CD4-positive, alpha-beta T cell (primary cell): ENCODE results near the gene FOLR1. TPM values are rescaled to one million over a fixed set of nuclear protein-coding genes. Genes with fewer than 3 reads are reported as not detected.
"Not testable (repeated sequence)": the region's sequence is repeated elsewhere in the genome, so short reads cannot be mapped to it uniquely, and the experiment has no call there.

ENCODE experiments used
- ATAC-seq: fragments of 200-7000 bp; cut with Tn5 transposase; one replicate; pipeline ENCODE4 v1.10.0; 2022; ENCODE audit warnings: mild to moderate bottlenecking; ENCODE audit not compliant: poor library complexity
- CTCF ChIA-PET: fragments of 350-600 bp; sonication (Branson Sonifier 250); formaldehyde crosslinking; loops from one replicate; lab custom pipeline; 2021; ENCODE audit warnings: antibody characterized with exemption, inconsistent platforms; lab: Charles Lee
- POLR2A ChIA-PET: fragments of 350-600 bp; sonication (Branson Sonifier 250); formaldehyde crosslinking; loops from one replicate; lab custom pipeline; 2021; ENCODE audit warnings: antibody characterized with exemption, inconsistent platforms; lab: Charles Lee
- DNase-seq, 14 experiments: peaks; one replicate each; pipeline ENCODE4 v3.0.0-alpha.2; 2013 to 2020; ENCODE audit warnings: mixed read lengths in 2 of 14
- H3K27ac ChIP-seq, 2 donors: one replicate each; pipeline versions ENCODE4 v1.5.1 to v1.7.0; 2013; ENCODE audit warnings: low read length in 2 of 2, low read depth in 1 of 2, mild to moderate bottlenecking in 1 of 2
- H3K27me3 ChIP-seq, 2 experiments: 1 replicate in 1 of 2; 2 replicates in 1 of 2; pipeline versions ENCODE4 v1.6.1 to v1.7.0; 2013; ENCODE audit warnings: low read length in 2 of 2, control low read depth in 1 of 2, mild to moderate bottlenecking in 1 of 2, moderate library complexity in 1 of 2; ENCODE audit not compliant: insufficient read depth in 2 of 2, control insufficient read depth in 1 of 2
- H3K36me3 ChIP-seq: one replicate; pipeline ENCODE4 v1.6.1; 2013; ENCODE audit warnings: low read length, control low read depth; ENCODE audit not compliant: insufficient read depth
- H3K4me1 ChIP-seq: one replicate; pipeline ENCODE4 v1.6.1; 2013; ENCODE audit warnings: low read length, control low read depth; ENCODE audit not compliant: insufficient read depth
- H3K4me3 ChIP-seq: one replicate; pipeline ENCODE4 v1.5.1; 2013; ENCODE audit warnings: mild to moderate bottlenecking, low read length, moderate library complexity
- H3K9me3 ChIP-seq, 2 experiments: 1 replicate in 1 of 2; 2 replicates in 1 of 2; pipeline versions ENCODE4 v1.6.1 to v1.7.0; 2013; ENCODE audit warnings: low read length in 2 of 2, mild to moderate bottlenecking in 2 of 2, control low read depth in 1 of 2, moderate library complexity in 1 of 2; ENCODE audit not compliant: control insufficient read depth in 1 of 2, insufficient read depth in 1 of 2
- H3K27ac Mint-ChIP-seq: one replicate; pipeline ENCODE4 v1.8.0; 2020; ENCODE audit warnings: mixed read lengths
- H3K27me3 Mint-ChIP-seq: one replicate; pipeline ENCODE4 v1.8.0; 2021; ENCODE audit warnings: mixed read lengths
- H3K36me3 Mint-ChIP-seq: one replicate; pipeline ENCODE4 v1.8.0; 2021; ENCODE audit warnings: low read depth, mixed read lengths
- H3K4me1 Mint-ChIP-seq: one replicate; pipeline ENCODE4 v1.8.0; 2021; ENCODE audit warnings: low read depth, mixed read lengths
- H3K4me3 Mint-ChIP-seq: one replicate; pipeline ENCODE4 v1.8.0; 2020; ENCODE audit warnings: mild to moderate bottlenecking, mixed read lengths
- H3K9me3 Mint-ChIP-seq: one replicate; pipeline ENCODE4 v1.8.0; 2020; ENCODE audit warnings: mixed read lengths
- CTCF ChIP-seq: fragments of 200-600 bp; IDR thresholded peaks from one replicate; pipeline ENCODE4 v1.8.0; 2022; ENCODE audit warnings: antibody characterized with exemption, mild to moderate bottlenecking
- intact Hi-C, 2 experiments: fragments of 100-400 bp; cut with DNase I in 1 of 2; cut with micrococcal nuclease in 1 of 2; formaldehyde crosslinking; loops; one replicate each; pipeline versions ENCODE4 v1.15.1 to v1.9.0; 2023 to 2025; cut with DNase I, micrococcal nuclease
- total RNA-seq, 174 experiments: library from RNA in 2 of 174; stranded (reverse) in 2 of 174; gene quantifications; one replicate each; pipeline ENCODE4 v1.2.3 and lab custom pipeline; 2021 to 2026

The FOLR1 gene
- total RNA-seq, 2 experiments from 2014 or later, result not detected

GRCh38 chr11:72162891-72163492 is 28.9 kb upstream of the FOLR1 start:
- ATAC-seq (no peak), DNase-seq (no peak)
- H3K4me1 Mint-ChIP-seq, result no peaks in the 10 kb centered on the region
- H3K9me3 Mint-ChIP-seq, result no peaks in the 10 kb centered on the region
- Histone ChIP-seq H3K36me3 (no peaks in the 10 kb centered on the region), H3K27me3 (peaks cover 0 to 12% of the 10 kb centered on the region in 2 experiments), H3K27ac (no peak overlapping the region), H3K4me1 (no peaks in the 10 kb centered on the region), H3K4me3 (no peak overlapping the region), H3K9me3 (no peaks in the 10 kb centered on the region)
- ChIA-PET POLR2A (no interaction called here), CTCF (no interaction called here)
- H3K27ac Mint-ChIP-seq, result no peak overlapping the region
- TF ChIP-seq CTCF, result no peak
- H3K36me3 Mint-ChIP-seq, result no peaks in the 10 kb centered on the region
- intact Hi-C loops, result no loop called here
- H3K4me3 Mint-ChIP-seq, result no peak overlapping the region
- H3K27me3 Mint-ChIP-seq, result peaks cover 21% of the 10 kb centered on the region

GRCh38 chr11:72164187-72164586 is 27.8 kb upstream of the FOLR1 start:
- H3K27ac Mint-ChIP-seq, H3K4me3 Mint-ChIP-seq, H3K9me3 ChIP-seq, H3K36me3 Mint-ChIP-seq, H3K4me1 ChIP-seq, H3K9me3 Mint-ChIP-seq, H3K4me1 Mint-ChIP-seq, H3K4me3 ChIP-seq, ATAC-seq, DNase-seq, H3K27ac ChIP-seq, intact Hi-C loops, H3K36me3 ChIP-seq, POLR2A ChIA-PET: not testable (repeated sequence)
- CTCF ChIA-PET, result interaction anchor here (0.8 kb wide), 1 partner anchor 19 kb away, joined by 4 read pairs; no protein-coding TSS in a partner anchor
- peaks cover 0 to 12% of the 10 kb centered on the region in 2 experiments for H3K27me3 ChIP-seq
- H3K27me3 Mint-ChIP-seq, result peaks cover 19% of the 10 kb centered on the region

- H3K27ac ChIP-seq, DNase-seq, H3K36me3 ChIP-seq, H3K9me3 Mint-ChIP-seq, H3K9me3 ChIP-seq, H3K4me3 ChIP-seq, H3K4me3 Mint-ChIP-seq, H3K27me3 Mint-ChIP-seq, POLR2A ChIA-PET, CTCF ChIA-PET, H3K4me1 Mint-ChIP-seq, intact Hi-C loops, H3K36me3 Mint-ChIP-seq, H3K27me3 ChIP-seq, ATAC-seq, H3K4me1 ChIP-seq, H3K27ac Mint-ChIP-seq: not testable (repeated sequence)
Measured at GRCh38 chr11:72169046-72169555, 22.8 kb upstream of the FOLR1 start.

- POLR2A ChIA-PET, H3K27me3 ChIP-seq, DNase-seq, ATAC-seq, H3K27me3 Mint-ChIP-seq, H3K4me1 Mint-ChIP-seq, H3K27ac Mint-ChIP-seq, H3K9me3 ChIP-seq, H3K4me3 Mint-ChIP-seq, H3K27ac ChIP-seq, intact Hi-C loops, H3K9me3 Mint-ChIP-seq, H3K4me1 ChIP-seq, H3K36me3 Mint-ChIP-seq, H3K36me3 ChIP-seq, H3K4me3 ChIP-seq: not testable (repeated sequence)
- CTCF ChIA-PET, result interaction anchor here (0.6 kb wide), 1 partner anchor 139 kb away, joined by 3 read pairs; no protein-coding TSS in a partner anchor
Measured at GRCh38 chr11:72169754-72170153, 22.2 kb upstream of the FOLR1 start.

- intact Hi-C loops, H3K27me3 ChIP-seq, H3K36me3 ChIP-seq, H3K9me3 ChIP-seq, DNase-seq, H3K4me3 ChIP-seq, H3K9me3 Mint-ChIP-seq, H3K27me3 Mint-ChIP-seq, H3K4me1 ChIP-seq, H3K27ac ChIP-seq, H3K4me3 Mint-ChIP-seq, H3K36me3 Mint-ChIP-seq, H3K4me1 Mint-ChIP-seq, CTCF ChIA-PET, ATAC-seq, POLR2A ChIA-PET, H3K27ac Mint-ChIP-seq: not testable (repeated sequence)
Measured at GRCh38 chr11:72172043-72172442, 19.9 kb upstream of the FOLR1 start.
